ENCODE results near the gene CFAP43. TPM values are rescaled to one million over a fixed set of nuclear protein-coding genes. Genes with fewer than 3 reads are reported as not detected.

Gene CFAP43
- total and polyA plus RNA-seq, 2 donors (not counting 1 experiment from before 2014, with no cell fraction given) = under 0.01 to 0.10 TPM

- no peaks in the 10 kb centered on the region for H4K20me1 ChIP-seq (ENCODE audit: control insufficient read depth, extremely low read depth, insufficient read depth, low read length)
- no peaks in the 10 kb centered on the region for H3K9me3 ChIP-seq (ENCODE audit: control insufficient read depth, insufficient read depth, low read depth, low read length)
- peak overlapping the region; percentile 22 for H3K27ac ChIP-seq (ENCODE audit: insufficient read depth, low read length)
- no peaks in the 10 kb centered on the region for H3K79me2 ChIP-seq (ENCODE audit: control insufficient read depth, insufficient read depth, low read length)
- no peak overlapping the region for H2AFZ ChIP-seq (ENCODE audit: low read length)
- H3K36me3 ChIP-seq (ENCODE audit: control insufficient read depth, insufficient read depth, low read length) = no peaks in the 10 kb centered on the region
- peak overlapping the region; percentile 73 for H3K4me2 ChIP-seq (ENCODE audit: extremely low read depth, insufficient read depth, low read length)
- peak in 1 of 2 donors; percentile 4 for TF ChIP-seq CTCF (conservative IDR thresholded peaks at IDR 0.05 in 1 of 2, IDR thresholded peaks at IDR 0.05 in 1 of 2; ENCODE audit: low read depth in 1 of 2, low read length in 2 of 2)
- TF ChIP-seq EZH2 (IDR thresholded peaks at IDR 0.05; ENCODE audit: low read length, missing control alignments) = no peak
- DNase-seq (ENCODE audit: low read depth in 2 of 2) = peak in 1 of 2 donors; percentile 9
- peak overlapping the region; percentile 27 for H3K9ac ChIP-seq (ENCODE audit: insufficient read depth, low read length)
- no peak overlapping the region for H3K4me3 ChIP-seq (replicated peaks in 1 of 4; ENCODE audit: control extremely low read depth in 1 of 4, insufficient read depth in 1 of 4, low read depth in 3 of 4, low read length in 4 of 4)
- H3K4me1 ChIP-seq (ENCODE audit: control insufficient read depth, extremely low read depth, insufficient read depth, low read length) = peaks cover 14% of the 10 kb centered on the region
- H3K27me3 ChIP-seq (ENCODE audit: control insufficient read depth, insufficient read depth, low read length) = no peaks in the 10 kb centered on the region
Observed at GRCh38 chr10:104273899-104274575, 41.9 kb upstream of the CFAP43 start.

- TF ChIP-seq EZH2 (IDR thresholded peaks at IDR 0.05; ENCODE audit: low read length, missing control alignments) = no peak
- TF ChIP-seq CTCF (conservative IDR thresholded peaks at IDR 0.05 in 1 of 2, IDR thresholded peaks at IDR 0.05 in 1 of 2; ENCODE audit: low read depth in 1 of 2, low read length in 2 of 2) = no peak
- no peak for DNase-seq (ENCODE audit: low read depth in 2 of 2)
- Histone ChIP-seq H3K79me2 (ENCODE audit: control insufficient read depth, insufficient read depth, low read length) (no peaks in the 10 kb centered on the region), H3K4me1 (ENCODE audit: control insufficient read depth, extremely low read depth, insufficient read depth, low read length) (peaks cover 14% of the 10 kb centered on the region), H3K9me3 (ENCODE audit: control insufficient read depth, insufficient read depth, low read depth, low read length) (no peaks in the 10 kb centered on the region), H3K27me3 (ENCODE audit: control insufficient read depth, insufficient read depth, low read length) (no peaks in the 10 kb centered on the region), H3K36me3 (ENCODE audit: control insufficient read depth, insufficient read depth, low read length) (peaks cover 2% of the 10 kb centered on the region), H3K27ac (ENCODE audit: insufficient read depth, low read length) (peak overlapping the region; percentile 53), H4K20me1 (ENCODE audit: control insufficient read depth, extremely low read depth, insufficient read depth, low read length) (no peaks in the 10 kb centered on the region), H3K4me3 (replicated peaks in 1 of 4; ENCODE audit: control extremely low read depth in 1 of 4, insufficient read depth in 1 of 4, low read depth in 3 of 4, low read length in 4 of 4) (no peak overlapping the region), H2AFZ (ENCODE audit: low read length) (no peak overlapping the region), H3K9ac (ENCODE audit: insufficient read depth, low read length) (no peak overlapping the region), H3K4me2 (ENCODE audit: extremely low read depth, insufficient read depth, low read length) (no peak overlapping the region)
Observed at GRCh38 chr10:104273286-104273685, 41.1 kb upstream of the CFAP43 start.

GRCh38 chr10:104268713-104269645, 36.8 kb upstream of the CFAP43 start, which contains the start of gene GSTO2:
TSS of gene GSTO2 (plus strand) at chr10:104269184. CDS start at chr10:104274916, 5,732 bp downstream.
- Histone ChIP-seq H3K4me1 (ENCODE audit: control insufficient read depth, extremely low read depth, insufficient read depth, low read length) (peaks cover 8% of the 10 kb centered on the region), H3K4me2 (ENCODE audit: extremely low read depth, insufficient read depth, low read length) (peak within 1 kb of the TSS; percentile 83), H3K36me3 (ENCODE audit: control insufficient read depth, insufficient read depth, low read length) (peaks cover 13% of the 10 kb centered on the region), H2AFZ (ENCODE audit: low read length) (peak within 1 kb of the TSS; percentile 73), H3K79me2 (ENCODE audit: control insufficient read depth, insufficient read depth, low read length) (peaks cover 4% of the 10 kb centered on the region), H3K9ac (ENCODE audit: insufficient read depth, low read length) (peak within 1 kb of the TSS; percentile 85), H3K4me3 (replicated peaks in 1 of 4; ENCODE audit: control extremely low read depth in 1 of 4, insufficient read depth in 1 of 4, low read depth in 3 of 4, low read length in 4 of 4) (peak within 1 kb of the TSS; percentile 66 to 93 (median 72)), H3K27me3 (ENCODE audit: control insufficient read depth, insufficient read depth, low read length) (no peaks in the 10 kb centered on the region), H4K20me1 (ENCODE audit: control insufficient read depth, extremely low read depth, insufficient read depth, low read length) (no peaks in the 10 kb centered on the region), H3K9me3 (ENCODE audit: control insufficient read depth, insufficient read depth, low read depth, low read length) (no peaks in the 10 kb centered on the region), H3K27ac (ENCODE audit: insufficient read depth, low read length) (peak within 1 kb of the TSS; percentile 73)
- no peak for TF ChIP-seq CTCF (conservative IDR thresholded peaks at IDR 0.05 in 1 of 2, IDR thresholded peaks at IDR 0.05 in 1 of 2; ENCODE audit: low read depth in 1 of 2, low read length in 2 of 2)
- DNase-seq (ENCODE audit: low read depth in 2 of 2) = peak; percentile 99

Data from fibroblast of lung (primary cell).